SK-N-MC (cell line): Measurements from ENCODE around the gene PRKCB.

Experiments used
- EZH2 ChIP-seq: fragments of 200-600 bp; sonication (generic); IDR thresholded peaks from one replicate; pipeline ENCODE4 v1.6.1; 2017; ENCODE audit warnings: antibody characterized with exemption
- FOXP2 ChIP-seq: optimal IDR thresholded peaks from 2 replicates; pipeline ENCODE3; 2011; ENCODE audit warnings: mild to moderate bottlenecking, moderate library complexity; ENCODE audit not compliant: insufficient read depth; ENCODE audit errors: extremely low read length, control extremely low read depth
- POLR2AphosphoS5 ChIP-seq: IDR thresholded peaks from 2 replicates; pipeline ENCODE4 v1.6.1; 2012; ENCODE audit warnings: mild to moderate bottlenecking, low read depth, low read length, borderline replicate concordance

GRCh38 chr16:23829454-23829853 lies 6.3 kb upstream of the PRKCB start:
- TF ChIP-seq EZH2: no peak
- TF ChIP-seq POLR2AphosphoS5: no peak
- TF ChIP-seq FOXP2: no peak
